OCI-LY3 (cell line): ENCODE measurements around the gene UAP1.

Experiments
- CTCF ChIP-seq: fragments of 200-600, 300-600 bp; sonication (generic); IDR thresholded peaks from 2 replicates; pipeline ENCODE4 v1.5.1; 2014; ENCODE audit warnings: antibody characterized with exemption, low read length, low read depth
- EZH2phosphoT487 ChIP-seq: fragments of 200-600 bp; shearing (Covaris generic); IDR thresholded peaks from 2 replicates; pipeline ENCODE4 v1.6.1; 2018; ENCODE audit warnings: antibody characterized with exemption, mixed run types, low read depth

- TF ChIP-seq CTCF (no peak), EZH2phosphoT487 (no peak)
Observed at GRCh38 chr1:162573136-162573535, 11.6 kb downstream of the UAP1 start.
